Fibroblast of skin of back (primary cell): ENCODE measurements around the gene SLC25A34.

Source experiments
- DNase-seq: peaks from one replicate; pipeline ENCODE4 v3.0.0-alpha.2; 2013

The SLC25A34 gene

GRCh38 chr1:15755021-15755645 is 19.1 kb downstream of the SLC25A34 start:
- DNase-seq = no peak

- DNase-seq = no peak
These were observed 19.6 kb downstream of the SLC25A34 start for GRCh38 chr1:15755646-15756040.

GRCh38 chr1:15756143-15757015 is 20.3 kb downstream of the SLC25A34 start:
- DNase-seq = no peak

GRCh38 chr1:15757016-15757543 is 21.0 kb downstream of the SLC25A34 start:
- DNase-seq = no peak

GRCh38 chr1:15757575-15758342 is 21.7 kb downstream of the SLC25A34 start:
- DNase-seq = peak; percentile 82

GRCh38 chr1:15758343-15758931 is 22.4 kb downstream of the SLC25A34 start, which contains the start of gene FBLIM1:
TSS of gene FBLIM1 (plus strand) at chr1:15758795. CDS start at chr1:15764984, 6,189 bp downstream.
- peak; percentile 50 for DNase-seq

- DNase-seq = peak; percentile 27
These were observed 23.0 kb downstream of the SLC25A34 start for GRCh38 chr1:15758953-15759661.

GRCh38 chr1:15760520-15761211 is 24.6 kb downstream of the SLC25A34 start:
- DNase-seq = peak; percentile 86

GRCh38 chr1:15761366-15762128 is 25.5 kb downstream of the SLC25A34 start:
- no peak for DNase-seq

GRCh38 chr1:15762546-15762945 is 26.5 kb downstream of the SLC25A34 start:
- no peak for DNase-seq

- DNase-seq = no peak
These were observed 28.3 kb downstream of the SLC25A34 start for GRCh38 chr1:15764269-15764764.

GRCh38 chr1:15764890-15765289 is 28.8 kb downstream of the SLC25A34 start:
- DNase-seq = no peak

GRCh38 chr1:15765495-15766194 is 29.6 kb downstream of the SLC25A34 start:
- DNase-seq = no peak

GRCh38 chr1:15767941-15768340 is 31.9 kb downstream of the SLC25A34 start:
- no peak for DNase-seq

GRCh38 chr1:15768388-15768787 is 32.3 kb downstream of the SLC25A34 start:
- no peak for DNase-seq

- no peak for DNase-seq
These were observed 34.4 kb downstream of the SLC25A34 start for GRCh38 chr1:15770313-15770962.

GRCh38 chr1:15771836-15772515 is 35.9 kb downstream of the SLC25A34 start:
- no peak for DNase-seq

GRCh38 chr1:15775706-15776105 is 39.6 kb downstream of the SLC25A34 start:
- DNase-seq = no peak
